NCI-H526 treated with DMSO at 0.1 percent for 48 hours (cell line): ENCODE data around the gene CRBN.
A peak's percentile ranks its signal among the peaks of the same experiment; 100 is the strongest.

Experiments used
- DNase-seq: peaks from one replicate; lab custom pipeline; 2025; lab: John Stamatoyannopoulos, UW

The CRBN gene

GRCh38 chr3:3179407-3180094, at the start of gene CRBN:
Gene CRBN, minus strand, starts transcription at chr3:3179691. Its CDS starts 4 bp downstream, at chr3:3179687.
- peak; percentile 60 for DNase-seq

GRCh38 chr3:3227640-3228039, 48.1 kb upstream of the CRBN start:
- no peak for DNase-seq

GRCh38 chr3:3221528-3221927, 42.0 kb upstream of the CRBN start:
- no peak for DNase-seq

- no peak for DNase-seq
Measured at GRCh38 chr3:3216401-3216800, 36.9 kb upstream of the CRBN start.

GRCh38 chr3:3212781-3213440, 33.4 kb upstream of the CRBN start:
- no peak for DNase-seq

- no peak for DNase-seq
Measured at GRCh38 chr3:3209714-3210113, 30.2 kb upstream of the CRBN start.

- DNase-seq: no peak
Measured at GRCh38 chr3:3209057-3209456, 29.6 kb upstream of the CRBN start.

- no peak for DNase-seq
Measured at GRCh38 chr3:3201611-3202010, 22.1 kb upstream of the CRBN start.

- DNase-seq: peak; percentile 49
Measured at GRCh38 chr3:3200632-3201212, 21.2 kb upstream of the CRBN start.

GRCh38 chr3:3199306-3199705, 19.8 kb upstream of the CRBN start:
- DNase-seq: no peak

- DNase-seq: peak; percentile 13
Measured at GRCh38 chr3:3196148-3196861, 16.8 kb upstream of the CRBN start.

- DNase-seq: no peak
Measured at GRCh38 chr3:3194861-3195260, 15.4 kb upstream of the CRBN start.

- DNase-seq: no peak
Measured at GRCh38 chr3:3192286-3192675, 12.8 kb upstream of the CRBN start.

GRCh38 chr3:3191675-3192285, 12.3 kb upstream of the CRBN start:
- DNase-seq: no peak

GRCh38 chr3:3189961-3190360, 10.5 kb upstream of the CRBN start:
- DNase-seq: no peak

GRCh38 chr3:3189102-3189727, 9.7 kb upstream of the CRBN start:
- no peak for DNase-seq

- no peak for DNase-seq
Measured at GRCh38 chr3:3184876-3185275, 5.4 kb upstream of the CRBN start.

GRCh38 chr3:3180456-3180855, 965 bp upstream of the CRBN start:
- DNase-seq: no peak

- no peak for DNase-seq
Measured at GRCh38 chr3:3178498-3179328, 778 bp downstream of the CRBN start.

- no peak for DNase-seq
Measured at GRCh38 chr3:3177861-3178497, 1.5 kb downstream of the CRBN start.

GRCh38 chr3:3172627-3173026, 6.9 kb downstream of the CRBN start:
- DNase-seq: no peak
